IMR-90 (cell line): ENCODE results near the gene COL4A1. TPM values are rescaled to one million over a fixed set of nuclear protein-coding genes. Genes with fewer than 3 reads are reported as not detected.

Experiments
- ATAC-seq: fragments of 200-7000 bp; cut with Tn5 transposase; 2 replicates; pipeline ENCODE4 v1.9.1; 2020; ENCODE audit warnings: low read depth, mild to moderate bottlenecking, moderate library complexity
- BruUV-seq: library from RNA; stranded (reverse); fragments of 400-500 nt; replicated peaks from 2 replicates; lab custom pipeline; 2021; lab: Mats Ljungman, UMichigan
- CTCF ChIA-PET: fragments of 300-600 bp; formaldehyde crosslinking; extraction: SDS; loops from one replicate; lab custom pipeline; 2021; ENCODE audit warnings: antibody characterized with exemption; lab: Yijun Ruan, JAX
- POLR2A ChIA-PET: fragments of 300-600 bp; sonication (Branson Sonifier 250); formaldehyde crosslinking; loops from one replicate; lab custom pipeline; 2022; ENCODE audit warnings: antibody characterized with exemption; ENCODE audit not compliant: unreplicated experiment; lab: Charles Lee
- DNase-seq: peaks from one replicate; pipeline ENCODE4 v3.0.0; 2013
- H2AFZ ChIP-seq: replicated peaks from 2 replicates; pipeline ENCODE3; 2013; ENCODE audit warnings: low read length, mild to moderate bottlenecking; ENCODE audit not compliant: poor library complexity
- H2AK5ac ChIP-seq: 2 replicates; pipeline ENCODE4 v1.6.1; 2013; ENCODE audit warnings: low read depth, low read length, inconsistent platforms
- H2AK9ac ChIP-seq: replicated peaks from 2 replicates; pipeline ENCODE3; 2013; ENCODE audit warnings: mild to moderate bottlenecking, low read depth, low read length, moderate library complexity; ENCODE audit not compliant: poor library complexity
- H2BK120ac ChIP-seq: 2 replicates; pipeline ENCODE4 v1.6.1; 2013; ENCODE audit warnings: low read depth, low read length, inconsistent platforms
- H2BK15ac ChIP-seq: 3 replicates; pipeline ENCODE4 v1.6.1; 2013; ENCODE audit warnings: low read depth, low read length, inconsistent platforms
- H2BK20ac ChIP-seq: 2 replicates; pipeline ENCODE4 v1.6.1; 2013; ENCODE audit warnings: low read depth, mild to moderate bottlenecking, inconsistent platforms, low read length, moderate library complexity
- H2BK5ac ChIP-seq: 2 replicates; pipeline ENCODE4 v1.6.1; 2013; ENCODE audit warnings: mild to moderate bottlenecking, low read depth, low read length, inconsistent platforms; ENCODE audit not compliant: poor library complexity, severe bottlenecking
- H3K14ac ChIP-seq: replicated peaks from 2 replicates; pipeline ENCODE4 v1.6.1; 2013; ENCODE audit warnings: low read depth, low read length, inconsistent platforms
- H3K18ac ChIP-seq: 2 replicates; pipeline ENCODE4 v1.6.1; 2013; ENCODE audit warnings: low read depth, low read length, control low read depth
- H3K23ac ChIP-seq: 2 replicates; pipeline ENCODE4 v1.6.1; 2013; ENCODE audit warnings: low read depth, low read length, inconsistent platforms
- H3K27ac ChIP-seq: 2 replicates; pipeline ENCODE4 v1.5.1; 2013; ENCODE audit warnings: mild to moderate bottlenecking, control low read depth, low read length; ENCODE audit not compliant: insufficient read depth
- H3K27me3 ChIP-seq: 2 replicates; pipeline ENCODE4 v1.6.1; 2013; ENCODE audit warnings: low read length; ENCODE audit not compliant: control insufficient read depth, insufficient read depth
- H3K36me3 ChIP-seq: 2 replicates; pipeline ENCODE4 v1.6.1; 2013; ENCODE audit warnings: low read length, mixed read lengths; ENCODE audit not compliant: control insufficient read depth, insufficient read depth
- H3K4ac ChIP-seq: 2 replicates; pipeline ENCODE4 v1.6.1; 2013; ENCODE audit warnings: low read depth, low read length, inconsistent platforms
- H3K4me1 ChIP-seq: 2 replicates; pipeline ENCODE4 v1.6.1; 2013; ENCODE audit warnings: low read length, mixed read lengths; ENCODE audit not compliant: control insufficient read depth, insufficient read depth
- H3K4me2 ChIP-seq: 2 replicates; pipeline ENCODE4 v1.6.1; 2013; ENCODE audit warnings: low read depth, mild to moderate bottlenecking, control low read depth, low read length, moderate library complexity
- H3K4me3 ChIP-seq: 2 replicates; pipeline ENCODE4 v1.5.1; 2013; ENCODE audit warnings: low read depth, mild to moderate bottlenecking, control low read depth, low read length, moderate library complexity; ENCODE audit not compliant: insufficient read depth
- H3K56ac ChIP-seq: 2 replicates; pipeline ENCODE4 v1.6.1; 2013; ENCODE audit warnings: low read length, inconsistent platforms; ENCODE audit not compliant: insufficient read depth; ENCODE audit errors: extremely low read depth
- H3K79me1 ChIP-seq, 2 experiments: 2 replicates each; pipeline ENCODE4 v1.6.1; 2013; ENCODE audit warnings: low read length in 2 of 2, inconsistent platforms in 1 of 2, low read depth in 1 of 2
- H3K9ac ChIP-seq: 2 replicates; pipeline ENCODE4 v1.6.1; 2013; ENCODE audit warnings: low read depth, low read length, control low read depth
- H3K9me1 ChIP-seq: 2 replicates; pipeline ENCODE4 v1.6.1; 2013; ENCODE audit warnings: low read length, inconsistent platforms; ENCODE audit not compliant: insufficient read depth
- H3K9me3 ChIP-seq: 2 replicates; pipeline ENCODE4 v1.6.1; 2013; ENCODE audit warnings: low read length; ENCODE audit not compliant: control insufficient read depth, insufficient read depth
- H4K20me1 ChIP-seq: 2 replicates; pipeline ENCODE4 v1.6.1; 2013; ENCODE audit warnings: low read length, inconsistent platforms; ENCODE audit not compliant: insufficient read depth
- H4K5ac ChIP-seq: 2 replicates; pipeline ENCODE4 v1.6.1; 2013; ENCODE audit warnings: mild to moderate bottlenecking, low read depth, low read length, control low read depth
- H4K8ac ChIP-seq, 2 experiments: 2 replicates each; pipeline ENCODE4 v1.6.1; 2013; ENCODE audit warnings: low read depth in 2 of 2, low read length in 2 of 2, control low read depth in 1 of 2, inconsistent platforms in 1 of 2
- H4K91ac ChIP-seq: 2 replicates; pipeline ENCODE4 v1.6.1; 2013; ENCODE audit warnings: low read depth, low read length, inconsistent platforms; ENCODE audit not compliant: insufficient read depth
- CTCF ChIP-seq: conservative IDR thresholded peaks from 2 replicates; pipeline ENCODE4 v1.5.1; 2012; ENCODE audit warnings: mild to moderate bottlenecking, low read depth, low read length, improper control_type of control experiment
- MAZ ChIP-seq: IDR thresholded peaks from 2 replicates; pipeline ENCODE4 v1.6.1; 2012; ENCODE audit warnings: low read depth, mild to moderate bottlenecking, low read length, improper control_type of control experiment, moderate library complexity, borderline replicate concordance
- WGBS, 2 experiments: methylation state at CpG; one replicate each; pipeline versions ENCODE4 v1.1.5 to v1.1.7; 2013; ENCODE audit warnings: missing lambda C conversion rate in 2 of 2; ENCODE audit not compliant: insufficient read length in 1 of 2; ENCODE audit errors: extremely low coverage in 2 of 2; 5-methylcytosine and 5-hydroxymethylcytosine counted together
- dilution Hi-C: fragments of 300-500 bp; cut with HindIII; formaldehyde crosslinking; loops from one replicate; pipeline ENCODE4 v1.14.3; 2018; ENCODE audit warnings: low sequenced_read_pairs; ENCODE audit not compliant: unreplicated experiment
- in situ Hi-C: fragments of 300-500 bp; cut with MboI; formaldehyde crosslinking; loops from 3 replicates; pipeline ENCODE4 v1.14.3; 2019; ENCODE audit warnings: low sequenced_read_pairs, inconsistent platforms, mixed read lengths
- intact Hi-C: fragments of 100-400 bp; cut with micrococcal nuclease; formaldehyde crosslinking; loops from 2 replicates; pipeline ENCODE4 v1.10.0; 2022
- polyA plus RNA-seq, 3 experiments: library from polyadenylated mRNA; depleted of rRNA; stranded (reverse); fragments of >200 nt; gene quantifications; 2 replicates each; pipeline ENCODE4 v1.2.3, GENCODE V29; 2012; ENCODE audit warnings: low replicate concordance in 1 of 3
- total RNA-seq: library from RNA; depleted of rRNA; stranded (reverse); fragments of >200 nt; gene quantifications from 2 replicates; pipeline ENCODE4 v1.2.3, GENCODE V29; 2012

Gene COL4A1
- total and polyA plus RNA-seq, 2 of the 4 experiments (the other 2 are of a cell fraction), result 230 to 337 TPM

DNA sequence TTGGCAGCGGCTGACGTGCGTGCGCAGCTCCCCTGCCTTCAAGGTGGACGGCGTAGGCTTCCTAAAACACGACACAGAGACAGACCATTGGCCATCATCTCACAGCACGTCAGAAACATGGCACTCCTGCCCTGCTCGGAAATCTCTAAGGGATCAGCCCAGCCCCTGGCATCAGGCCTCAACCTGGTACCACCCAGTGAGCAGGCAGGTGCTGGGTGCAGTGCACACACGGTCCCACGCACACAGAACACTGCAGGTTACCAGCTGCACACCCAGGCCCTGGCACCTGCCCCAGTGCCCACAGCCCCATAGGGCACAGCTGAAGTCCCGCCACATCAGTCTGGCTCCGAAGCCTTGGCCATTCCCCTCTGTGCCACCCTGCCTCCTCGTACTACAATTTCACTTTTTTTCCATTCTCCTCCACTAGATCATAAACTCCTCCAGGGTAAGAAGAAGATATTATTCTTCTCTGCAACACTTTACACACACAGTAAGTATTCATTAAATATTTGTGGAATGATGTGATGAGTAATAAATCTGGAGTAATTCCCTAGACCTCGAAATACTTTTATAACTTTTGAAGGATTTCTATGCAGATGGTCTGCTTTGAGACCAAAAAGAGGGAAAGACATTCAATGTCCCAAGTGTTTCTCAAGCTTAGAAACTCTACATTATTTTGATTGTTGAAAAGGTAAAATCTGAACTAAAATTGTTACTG, 156.4 kb downstream of the COL4A1 start:
- H2AFZ ChIP-seq, result no peak overlapping the region
- H3K4me3 ChIP-seq, result no peak overlapping the region
- TF ChIP-seq MAZ (no peak), CTCF (no peak)
- peaks cover 4% of the 10 kb centered on the region; the same call in 1 of the 2 replicates for H3K4me1 ChIP-seq
- no peak overlapping the region for H4K5ac ChIP-seq
- CTCF ChIA-PET, result no interaction called here
- WGBS, 2 experiments, result 100% methylated on average over 5 of the region's 15 CpGs; no CpG with 5 or more reads in 1 of the 2 experiments
- peak overlapping the region; percentile 76 for H2AK9ac ChIP-seq
- H2BK5ac ChIP-seq, result peak overlapping the region; percentile 53
- peak overlapping the region; percentile 73; the same call in 1 of the 2 replicates for H2AK5ac ChIP-seq
- POLR2A ChIA-PET, result no interaction called here
- ATAC-seq, result peak; percentile 76
- no peak overlapping the region for H2BK20ac ChIP-seq
- DNase-seq, result peak; percentile 62
- H4K20me1 ChIP-seq, result no peaks in the 10 kb centered on the region
- no peak overlapping the region for H3K14ac ChIP-seq
- peak overlapping the region; percentile 40; the same call in 1 of the 3 replicates for H2BK15ac ChIP-seq
- H4K91ac ChIP-seq, result peak overlapping the region; percentile 12; the same call in 1 of the 2 replicates
- no TSS peak for BruUV-seq
- no peak overlapping the region for H3K18ac ChIP-seq
- peaks cover 7 to 25% of the 10 kb centered on the region in 2 experiments; a peak in 3 of 4 replicates for H3K79me1 ChIP-seq
- intact Hi-C loops (no loop called here), dilution Hi-C loops (no loop called here), in situ Hi-C loops (no loop called here)
- peak overlapping the region in 1 of 2 experiments; percentile 40; a peak in 2 of 4 replicates for H4K8ac ChIP-seq
- no peak overlapping the region for H2BK120ac ChIP-seq
- no peak overlapping the region for H3K23ac ChIP-seq
- H3K36me3 ChIP-seq, result peaks cover 60% of the 10 kb centered on the region
- peaks cover 5% of the 10 kb centered on the region for H3K9me3 ChIP-seq
- H3K27ac ChIP-seq, result peak overlapping the region; percentile 61
- H3K56ac ChIP-seq, result no peak overlapping the region
- H3K9ac ChIP-seq, result no peak overlapping the region
- H3K9me1 ChIP-seq, result 0 out of 2 replicates have a peak, but pooled peaks cover 2% of the 10 kb centered on the region
- no peaks in the 10 kb centered on the region for H3K27me3 ChIP-seq
- H3K4me2 ChIP-seq, result no peak overlapping the region; the same call in 1 of the 2 replicates
- H3K4ac ChIP-seq, result peak overlapping the region; percentile 26; the same call in 1 of the 2 replicates
